Activated CD8-positive, alpha-beta memory T cell treated with anti-CD3 and anti-CD28 coated beads, Interleukin-2, amount 50 U/mL, for 24 hours (primary cell): Measurements from ENCODE around the gene EEF1AKMT3.

Source experiments
- DNase-seq: peaks from one replicate; pipeline ENCODE4 v3.0.0-alpha.2; 2020; ENCODE audit errors: extremely low read depth

The EEF1AKMT3 gene

GRCh38 chr12:57783466-57783801 is 11.0 kb downstream of the EEF1AKMT3 start:
- no peak for DNase-seq

- DNase-seq = no peak
These were observed 11.4 kb downstream of the EEF1AKMT3 start for GRCh38 chr12:57783861-57784260.

- DNase-seq = no peak
These were observed 21.5 kb downstream of the EEF1AKMT3 start for GRCh38 chr12:57793920-57794319.

- DNase-seq = no peak
These were observed 22.9 kb downstream of the EEF1AKMT3 start for GRCh38 chr12:57795354-57795753.

GRCh38 chr12:57796996-57797395 is 24.6 kb downstream of the EEF1AKMT3 start:
- DNase-seq = no peak

GRCh38 chr12:57797933-57798332 is 25.5 kb downstream of the EEF1AKMT3 start:
- no peak for DNase-seq

GRCh38 chr12:57800965-57801364 is 28.6 kb downstream of the EEF1AKMT3 start:
- DNase-seq = no peak

- no peak for DNase-seq
These were observed 30.2 kb downstream of the EEF1AKMT3 start for GRCh38 chr12:57802607-57803006.

GRCh38 chr12:57803319-57803893 is 31.0 kb downstream of the EEF1AKMT3 start:
- no peak for DNase-seq

GRCh38 chr12:57806677-57807076 is 34.3 kb downstream of the EEF1AKMT3 start:
- no peak for DNase-seq

GRCh38 chr12:57807285-57807684 is 34.9 kb downstream of the EEF1AKMT3 start:
- DNase-seq = no peak

GRCh38 chr12:57808351-57808750 is 35.9 kb downstream of the EEF1AKMT3 start:
- no peak for DNase-seq

GRCh38 chr12:57809425-57809824 is 37.0 kb downstream of the EEF1AKMT3 start:
- no peak for DNase-seq

GRCh38 chr12:57810450-57810849 is 38.0 kb downstream of the EEF1AKMT3 start:
- DNase-seq = no peak

GRCh38 chr12:57811028-57811755 is 38.8 kb downstream of the EEF1AKMT3 start:
- no peak for DNase-seq

GRCh38 chr12:57813111-57813970 is 40.9 kb downstream of the EEF1AKMT3 start:
- DNase-seq = no peak

- DNase-seq = no peak
These were observed 41.8 kb downstream of the EEF1AKMT3 start for GRCh38 chr12:57813971-57814772.

GRCh38 chr12:57815177-57816000 is 43.0 kb downstream of the EEF1AKMT3 start:
- no peak for DNase-seq

- DNase-seq = no peak
These were observed 43.8 kb downstream of the EEF1AKMT3 start for GRCh38 chr12:57816001-57816854.

- DNase-seq = no peak
These were observed 44.4 kb downstream of the EEF1AKMT3 start for GRCh38 chr12:57816855-57817151.
